HEK293 (cell line): ENCODE data around the gene ZDHHC14.

Experiments used
- CTCF ChIA-PET: fragments of 350-600 bp; formaldehyde crosslinking; extraction: SDS; loops from one replicate; lab custom pipeline; 2021; ENCODE audit warnings: antibody characterized with exemption; lab: Yijun Ruan, JAX
- POLR2A ChIA-PET: fragments of 300-600 bp; formaldehyde crosslinking; extraction: SDS; loops from one replicate; lab custom pipeline; 2020; ENCODE audit warnings: antibody characterized with exemption, inconsistent platforms; lab: Yijun Ruan, JAX
- H3K27ac ChIP-seq: fragments of 200-500 bp; sonication (Bioruptor generic); 2 replicates; pipeline ENCODE4 v1.5.1; 2014; ENCODE audit warnings: low read depth, low read length, control low read depth, inconsistent platforms; ENCODE audit errors: extremely low read depth
- H3K36me3 ChIP-seq, 2 experiments: fragments of 200-500 bp in 1 of 2; sonication (Bioruptor generic) in 1 of 2; 1 replicate in 1 of 2; 2 replicates in 1 of 2; pipeline ENCODE4 v1.5.1; 2014 to 2017; ENCODE audit warnings: inconsistent platforms in 2 of 2, low read length in 2 of 2; ENCODE audit not compliant: control insufficient read depth in 2 of 2, insufficient read depth in 1 of 2
- H3K4me1 ChIP-seq: fragments of 200-500 bp; sonication (Bioruptor generic); 2 replicates; pipeline ENCODE4 v1.5.1; 2014; ENCODE audit warnings: mild to moderate bottlenecking, low read length, inconsistent platforms; ENCODE audit not compliant: control insufficient read depth, insufficient read depth
- H3K4me3 ChIP-seq: 2 replicates; pipeline ENCODE4 v1.5.1; 2011; ENCODE audit warnings: low read depth, mild to moderate bottlenecking, control low read depth, low read length, moderate library complexity
- H3K9me3 ChIP-seq: fragments of 200-500 bp; sonication (Bioruptor generic); 2 replicates; pipeline ENCODE4 v1.5.1; 2014; ENCODE audit warnings: low read depth, low read length, inconsistent platforms; ENCODE audit not compliant: control insufficient read depth, insufficient read depth
- BCL11A ChIP-seq: fragments of 450-650 bp; formaldehyde crosslinking; IDR thresholded peaks from 2 replicates; pipeline ENCODE4 v1.5.1; 2016; ENCODE audit warnings: low read depth, missing biosample characterization, missing genetic modification characterization
- HOXD13 ChIP-seq: sonication (generic); formaldehyde crosslinking; IDR thresholded peaks from 2 replicates; pipeline ENCODE4 v1.8.0; 2022; ENCODE audit warnings: missing genetic modification reagents, borderline replicate concordance
- KLF17 ChIP-seq: fragments of 450-650 bp; formaldehyde crosslinking; IDR thresholded peaks from 2 replicates; pipeline ENCODE4 v1.5.1; 2016; ENCODE audit warnings: missing biosample characterization, missing genetic modification characterization
- PRDM4 ChIP-seq: fragments of 450-650 bp; formaldehyde crosslinking; IDR thresholded peaks from 2 replicates; pipeline ENCODE4 v1.5.1; 2017; ENCODE audit warnings: missing biosample characterization, missing genetic modification characterization
- SCRT1 ChIP-seq: fragments of 450-650 bp; formaldehyde crosslinking; IDR thresholded peaks from 2 replicates; pipeline ENCODE4 v1.5.1; 2016; ENCODE audit warnings: missing biosample characterization, missing genetic modification characterization, borderline replicate concordance
- SCRT2 ChIP-seq: fragments of 450-650 bp; formaldehyde crosslinking; IDR thresholded peaks from 2 replicates; pipeline ENCODE4 v1.5.1; 2016; ENCODE audit warnings: missing biosample characterization, missing genetic modification characterization
- ZBTB1 ChIP-seq: fragments of 450-650 bp; formaldehyde crosslinking; IDR thresholded peaks from 2 replicates; pipeline ENCODE4 v1.5.1; 2016; ENCODE audit warnings: missing biosample characterization, missing genetic modification characterization
- ZBTB10 ChIP-seq: fragments of 450-650 bp; formaldehyde crosslinking; IDR thresholded peaks from 2 replicates; pipeline ENCODE4 v1.5.1; 2016; ENCODE audit warnings: missing biosample characterization, missing genetic modification characterization
- ZBTB21 ChIP-seq: fragments of 450-650 bp; formaldehyde crosslinking; IDR thresholded peaks from 2 replicates; pipeline ENCODE4 v1.5.1; 2017; ENCODE audit warnings: missing biosample characterization, missing genetic modification characterization
- ZFP69B ChIP-seq: fragments of 450-650 bp; formaldehyde crosslinking; IDR thresholded peaks from 2 replicates; pipeline ENCODE4 v1.5.1; 2016; ENCODE audit warnings: missing biosample characterization, missing genetic modification characterization
- ZNF121 ChIP-seq: fragments of 450-650 bp; formaldehyde crosslinking; IDR thresholded peaks from 2 replicates; pipeline ENCODE4 v1.5.1; 2016; ENCODE audit warnings: missing biosample characterization, missing genetic modification characterization
- ZNF394 ChIP-seq: fragments of 450-650 bp; formaldehyde crosslinking; IDR thresholded peaks from 2 replicates; pipeline ENCODE4 v1.5.1; 2016; ENCODE audit warnings: missing biosample characterization, missing genetic modification characterization, mild to moderate bottlenecking, moderate library complexity, borderline replicate concordance
- ZNF558 ChIP-seq: fragments of 450-650 bp; formaldehyde crosslinking; IDR thresholded peaks from 2 replicates; pipeline ENCODE4 v1.5.1; 2016; ENCODE audit warnings: missing biosample characterization, missing genetic modification characterization
- ZNF626 ChIP-seq: fragments of 450-650 bp; sonication (Bioruptor Pico); formaldehyde crosslinking; IDR thresholded peaks from 2 replicates; pipeline ENCODE4 v1.5.1; 2018; ENCODE audit warnings: missing biosample characterization, missing genetic modification characterization, inconsistent platforms
- ZNF692 ChIP-seq: fragments of 450-650 bp; formaldehyde crosslinking; IDR thresholded peaks from 2 replicates; pipeline ENCODE4 v1.5.1; 2016; ENCODE audit warnings: missing biosample characterization, missing genetic modification characterization
- ZNF791 ChIP-seq: fragments of 450-650 bp; formaldehyde crosslinking; IDR thresholded peaks from 2 replicates; pipeline ENCODE4 v1.5.1; 2016; ENCODE audit warnings: missing biosample characterization, missing genetic modification characterization
- ZNF792 ChIP-seq: fragments of 450-650 bp; formaldehyde crosslinking; IDR thresholded peaks from 2 replicates; pipeline ENCODE4 v1.5.1; 2016; ENCODE audit warnings: missing biosample characterization, missing genetic modification characterization
- ZNF843 ChIP-seq: fragments of 450-650 bp; formaldehyde crosslinking; IDR thresholded peaks from 2 replicates; pipeline ENCODE4 v1.5.1; 2016; ENCODE audit warnings: missing biosample characterization, missing genetic modification characterization
- TF ChIP-seq, protein P1 (sequence below): fragments of 450-650 bp; formaldehyde crosslinking; IDR thresholded peaks from 2 replicates; pipeline ENCODE4 v1.5.1; 2016; ENCODE audit warnings: missing biosample characterization, missing genetic modification characterization, borderline replicate concordance
- TF ChIP-seq, protein P2 (sequence below): fragments of 450-650 bp; formaldehyde crosslinking; IDR thresholded peaks from 2 replicates; pipeline ENCODE4 v1.5.1; 2016; ENCODE audit warnings: missing biosample characterization, missing genetic modification characterization

ZDHHC14 gene

DNA sequence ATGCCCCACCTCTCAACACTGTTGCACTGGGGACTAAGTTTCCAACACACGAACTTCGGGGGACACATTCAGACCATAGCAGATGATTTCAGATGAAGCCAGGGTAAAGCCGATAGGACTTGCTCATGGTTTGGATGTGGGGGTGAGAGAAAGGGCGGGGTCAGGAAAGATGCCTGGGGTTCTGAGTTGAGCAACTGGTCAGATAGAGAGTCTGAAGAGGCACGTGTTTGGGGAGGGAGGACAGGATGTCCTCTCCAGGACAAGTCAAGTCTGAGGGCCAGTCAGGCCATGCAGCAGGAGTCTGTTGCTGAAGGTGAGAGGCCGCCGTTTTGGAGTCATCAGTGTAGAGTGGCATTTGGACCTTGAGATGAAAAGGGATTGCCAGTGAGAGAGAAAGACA, 244.1 kb downstream of the ZDHHC14 start:
- no peak overlapping the region for H3K27ac ChIP-seq
- TF ChIP-seq ZBTB1 (tag by site-specific recombination) (no peak), PRDM4 (tag by site-specific recombination) (no peak), SCRT2 (tag by site-specific recombination) (peak; percentile 39; the same call in 1 of the 2 replicates)
- TF ChIP-seq, all 188 proteins: peak for 1
- Histone ChIP-seq H3K4me1 (no peaks in the 10 kb centered on the region; the same call in 1 of the 2 replicates), H3K4me3 (no peak overlapping the region), H3K36me3 (no peaks in the 10 kb centered on the region; a peak in 1 of 3 replicates), H3K9me3 (no peaks in the 10 kb centered on the region)
- POLR2A ChIA-PET = no interaction called here
- CTCF ChIA-PET = interaction anchor here (0.6 kb wide), 1 partner anchor 1539 kb away, joined by 3 read pairs; no protein-coding TSS in a partner anchor

- Histone ChIP-seq H3K9me3 (no peaks in the 10 kb centered on the region), H3K4me3 (no peak overlapping the region)
- CTCF ChIA-PET = interaction anchor here (0.7 kb wide), 1 partner anchor 20 kb away, joined by 5 read pairs; no protein-coding TSS in a partner anchor
- POLR2A ChIA-PET = no interaction called here
- TF ChIP-seq ZNF843 (tag by site-specific recombination) = no peak
- TF ChIP-seq, all 188 proteins: peak for 0
- Histone ChIP-seq H3K4me1 (no peaks in the 10 kb centered on the region; the same call in 1 of the 2 replicates), H3K36me3 (no peaks in the 10 kb centered on the region; a peak in 1 of 3 replicates), H3K27ac (no peak overlapping the region)
Observed at GRCh38 chr6:157625764-157626163, 244.8 kb downstream of the ZDHHC14 start.

- Histone ChIP-seq H3K36me3 (no peaks in the 10 kb centered on the region; a peak in 1 of 3 replicates), H3K4me1 (no peaks in the 10 kb centered on the region; the same call in 1 of the 2 replicates), H3K9me3 (no peaks in the 10 kb centered on the region), H3K4me3 (no peak overlapping the region), H3K27ac (no peak overlapping the region)
- POLR2A ChIA-PET = no interaction called here
- CTCF ChIA-PET = interaction anchor here (0.8 to 0.9 kb wide), 2 partner anchors 39 to 42 kb away, joined by 3 to 4 read pairs; no protein-coding TSS in a partner anchor
- no peak for TF ChIP-seq ZFP69B (tag by site-specific recombination)
- TF ChIP-seq HOXD13 = no peak
- TF ChIP-seq ZNF791 (tag by site-specific recombination) = no peak
- TF ChIP-seq ZNF692 = no peak
- no peak for TF ChIP-seq ZBTB10 (tag by site-specific recombination)
- TF ChIP-seq, protein P1, sequence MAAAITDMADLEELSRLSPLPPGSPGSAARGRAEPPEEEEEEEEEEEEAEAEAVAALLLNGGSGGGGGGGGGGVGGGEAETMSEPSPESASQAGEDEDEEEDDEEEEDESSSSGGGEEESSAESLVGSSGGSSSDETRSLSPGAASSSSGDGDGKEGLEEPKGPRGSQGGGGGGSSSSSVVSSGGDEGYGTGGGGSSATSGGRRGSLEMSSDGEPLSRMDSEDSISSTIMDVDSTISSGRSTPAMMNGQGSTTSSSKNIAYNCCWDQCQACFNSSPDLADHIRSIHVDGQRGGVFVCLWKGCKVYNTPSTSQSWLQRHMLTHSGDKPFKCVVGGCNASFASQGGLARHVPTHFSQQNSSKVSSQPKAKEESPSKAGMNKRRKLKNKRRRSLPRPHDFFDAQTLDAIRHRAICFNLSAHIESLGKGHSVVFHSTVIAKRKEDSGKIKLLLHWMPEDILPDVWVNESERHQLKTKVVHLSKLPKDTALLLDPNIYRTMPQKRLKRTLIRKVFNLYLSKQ = no peak
- no peak for TF ChIP-seq SCRT1 (tag by site-specific recombination)
- TF ChIP-seq ZNF121 (tag by site-specific recombination) = no peak
- no peak for TF ChIP-seq ZNF626
- TF ChIP-seq, protein P2, sequence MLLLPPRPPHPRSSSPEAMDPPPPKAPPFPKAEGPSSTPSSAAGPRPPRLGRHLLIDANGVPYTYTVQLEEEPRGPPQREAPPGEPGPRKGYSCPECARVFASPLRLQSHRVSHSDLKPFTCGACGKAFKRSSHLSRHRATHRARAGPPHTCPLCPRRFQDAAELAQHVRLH (tag by site-specific recombination) = no peak
- no peak for TF ChIP-seq BCL11A (tag by site-specific recombination)
- TF ChIP-seq ZBTB21 (tag by site-specific recombination) = no peak
- no peak for TF ChIP-seq ZNF394 (tag by site-specific recombination)
- no peak for TF ChIP-seq ZNF792 (tag by site-specific recombination)
- no peak for TF ChIP-seq KLF17 (tag by site-specific recombination)
- TF ChIP-seq ZNF558 (tag by site-specific recombination) = no peak
Observed at GRCh38 chr6:157627195-157627966, 246.4 kb downstream of the ZDHHC14 start.
